ENCODE data around the gene POU2F2.
A peak's percentile ranks its signal among the peaks of the same experiment; 100 is the strongest.

The POU2F2 gene

GRCh38 chr19:42078538-42079275 lies 53.5 kb downstream of the POU2F2 start:
- no peak for DNase-seq

- DNase-seq = no peak
Observed at GRCh38 chr19:42078058-42078457, 54.2 kb downstream of the POU2F2 start.

- DNase-seq = no peak
Observed at GRCh38 chr19:42076380-42076944, 55.8 kb downstream of the POU2F2 start.

GRCh38 chr19:42075616-42076379 lies 56.4 kb downstream of the POU2F2 start, which contains the start of gene ZNF574:
TSS of gene ZNF574 (plus strand) at chr19:42076166. CDS start at chr19:42078607, 2,441 bp downstream.
- peak; percentile 84 for DNase-seq

GRCh38 chr19:42075364-42075615 lies 57.0 kb downstream of the POU2F2 start:
- DNase-seq = no peak

- no peak for DNase-seq
Observed at GRCh38 chr19:42074513-42075363, 57.5 kb downstream of the POU2F2 start.

GRCh38 chr19:42071247-42071646 lies 61.0 kb downstream of the POU2F2 start:
- DNase-seq = no peak

- DNase-seq = no peak
Observed at GRCh38 chr19:42069619-42070351, 62.5 kb downstream of the POU2F2 start, which contains the start of gene GRIK5. TSS of gene GRIK5 (minus strand) at chr19:42070206. CDS start at chr19:42065770, 4,436 bp downstream.

GRCh38 chr19:42068756-42069571 lies 63.3 kb downstream of the POU2F2 start:
- DNase-seq = no peak

- DNase-seq = no peak
Observed at GRCh38 chr19:42068361-42068755, 63.9 kb downstream of the POU2F2 start.

- DNase-seq = no peak
Observed at GRCh38 chr19:42067315-42067888, 64.8 kb downstream of the POU2F2 start.

- DNase-seq = no peak
Observed at GRCh38 chr19:42066075-42066754, 66.0 kb downstream of the POU2F2 start.

GRCh38 chr19:42065511-42065910 lies 66.7 kb downstream of the POU2F2 start:
- no peak for DNase-seq

- no peak for DNase-seq
Observed at GRCh38 chr19:42065051-42065450, 67.2 kb downstream of the POU2F2 start.

- no peak for DNase-seq
Observed at GRCh38 chr19:42064432-42064831, 67.8 kb downstream of the POU2F2 start.

GRCh38 chr19:42062381-42062780 lies 69.9 kb downstream of the POU2F2 start:
- DNase-seq = no peak

GRCh38 chr19:42060117-42060516 lies 72.1 kb downstream of the POU2F2 start:
- no peak for DNase-seq

GRCh38 chr19:42059196-42059595 lies 73.0 kb downstream of the POU2F2 start:
- no peak for DNase-seq

GRCh38 chr19:42057846-42058245 lies 74.4 kb downstream of the POU2F2 start:
- DNase-seq = no peak

GRCh38 chr19:42054205-42054604 lies 78.0 kb downstream of the POU2F2 start:
- DNase-seq = no peak

Data from 8988T (cell line).